Rectal smooth muscle tissue (tissue), 1 donor: Measurements from ENCODE around the gene PCDHGC3.
A peak's percentile ranks its signal among the peaks of the same experiment; 100 is the strongest.

Experiments used
- H3K27ac ChIP-seq: one replicate; pipeline ENCODE4 v1.7.0; 2013; ENCODE audit warnings: low read depth, low read length, inconsistent platforms
- H3K27me3 ChIP-seq: one replicate; pipeline ENCODE4 v1.7.0; 2013; ENCODE audit warnings: low read length; ENCODE audit not compliant: control insufficient read depth, insufficient read depth
- H3K36me3 ChIP-seq: one replicate; pipeline ENCODE4 v1.7.0; 2013; ENCODE audit warnings: low read length; ENCODE audit not compliant: control insufficient read depth, insufficient read depth
- H3K4me1 ChIP-seq: one replicate; pipeline ENCODE4 v1.7.0; 2013; ENCODE audit warnings: low read length; ENCODE audit not compliant: control insufficient read depth, insufficient read depth
- H3K4me3 ChIP-seq: one replicate; pipeline ENCODE4 v1.7.0; 2013; ENCODE audit warnings: low read length
- H3K9ac ChIP-seq: one replicate; pipeline ENCODE4 v1.7.0; 2013; ENCODE audit warnings: low read length

The PCDHGC3 gene

DNA sequence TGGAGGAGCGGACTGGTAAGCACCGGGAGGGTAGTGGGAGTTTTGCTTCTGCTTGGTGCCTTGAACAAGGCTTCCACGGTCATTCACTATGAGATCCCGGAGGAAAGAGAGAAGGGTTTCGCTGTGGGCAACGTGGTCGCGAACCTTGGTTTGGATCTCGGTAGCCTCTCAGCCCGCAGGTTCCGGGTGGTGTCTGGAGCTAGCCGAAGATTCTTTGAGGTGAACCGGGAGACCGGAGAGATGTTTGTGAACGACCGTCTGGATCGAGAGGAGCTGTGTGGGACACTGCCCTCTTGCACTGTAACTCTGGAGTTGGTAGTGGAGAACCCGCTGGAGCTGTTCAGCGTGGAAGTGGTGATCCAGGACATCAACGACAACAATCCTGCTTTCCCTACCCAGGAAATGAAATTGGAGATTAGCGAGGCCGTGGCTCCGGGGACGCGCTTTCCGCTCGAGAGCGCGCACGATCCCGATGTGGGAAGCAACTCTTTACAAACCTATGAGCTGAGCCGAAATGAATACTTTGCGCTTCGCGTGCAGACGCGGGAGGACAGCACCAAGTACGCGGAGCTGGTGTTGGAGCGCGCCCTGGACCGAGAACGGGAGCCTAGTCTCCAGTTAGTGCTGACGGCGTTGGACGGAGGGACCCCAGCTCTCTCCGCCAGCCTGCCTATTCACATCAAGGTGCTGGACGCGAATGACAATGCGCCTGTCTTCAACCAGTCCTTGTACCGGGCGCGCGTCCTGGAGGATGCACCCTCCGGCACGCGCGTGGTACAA, 556 bp downstream of the PCDHGC3 start:
- Histone ChIP-seq H3K9ac (peak overlapping the region; percentile 64), H3K27me3 (no peaks in the 10 kb centered on the region), H3K36me3 (no peaks in the 10 kb centered on the region), H3K4me3 (peak overlapping the region; percentile 97), H3K4me1 (peaks cover 26% of the 10 kb centered on the region), H3K27ac (peak overlapping the region; percentile 91)

DNA sequence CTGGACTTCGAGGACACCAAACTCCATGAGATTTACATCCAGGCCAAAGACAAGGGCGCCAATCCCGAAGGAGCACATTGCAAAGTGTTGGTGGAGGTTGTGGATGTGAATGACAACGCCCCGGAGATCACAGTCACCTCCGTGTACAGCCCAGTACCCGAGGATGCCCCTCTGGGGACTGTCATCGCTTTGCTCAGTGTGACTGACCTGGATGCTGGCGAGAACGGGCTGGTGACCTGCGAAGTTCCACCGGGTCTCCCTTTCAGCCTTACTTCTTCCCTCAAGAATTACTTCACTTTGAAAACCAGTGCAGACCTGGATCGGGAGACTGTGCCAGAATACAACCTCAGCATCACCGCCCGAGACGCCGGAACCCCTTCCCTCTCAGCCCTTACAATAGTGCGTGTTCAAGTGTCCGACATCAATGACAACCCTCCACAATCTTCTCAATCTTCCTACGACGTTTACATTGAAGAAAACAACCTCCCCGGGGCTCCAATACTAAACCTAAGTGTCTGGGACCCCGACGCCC, 1.3 kb downstream of the PCDHGC3 start:
- peaks cover 26% of the 10 kb centered on the region for H3K4me1 ChIP-seq
- H3K9ac ChIP-seq: no peak overlapping the region
- peak overlapping the region; percentile 91 for H3K27ac ChIP-seq
- H3K36me3 ChIP-seq: no peaks in the 10 kb centered on the region
- no peaks in the 10 kb centered on the region for H3K27me3 ChIP-seq
- H3K4me3 ChIP-seq: peak overlapping the region; percentile 97

DNA sequence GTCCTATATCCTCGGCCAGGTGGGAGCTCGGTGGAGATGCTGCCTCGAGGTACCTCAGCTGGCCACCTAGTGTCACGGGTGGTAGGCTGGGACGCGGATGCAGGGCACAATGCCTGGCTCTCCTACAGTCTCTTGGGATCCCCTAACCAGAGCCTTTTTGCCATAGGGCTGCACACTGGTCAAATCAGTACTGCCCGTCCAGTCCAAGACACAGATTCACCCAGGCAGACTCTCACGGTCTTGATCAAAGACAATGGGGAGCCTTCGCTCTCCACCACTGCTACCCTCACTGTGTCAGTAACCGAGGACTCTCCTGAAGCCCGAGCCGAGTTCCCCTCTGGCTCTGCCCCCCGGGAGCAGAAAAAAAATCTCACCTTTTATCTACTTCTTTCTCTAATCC, 2.0 kb downstream of the PCDHGC3 start:
- peak overlapping the region; percentile 97 for H3K4me3 ChIP-seq
- H3K9ac ChIP-seq: no peak overlapping the region
- H3K27ac ChIP-seq: no peak overlapping the region
- H3K27me3 ChIP-seq: no peaks in the 10 kb centered on the region
- H3K4me1 ChIP-seq: peaks cover 26% of the 10 kb centered on the region
- no peaks in the 10 kb centered on the region for H3K36me3 ChIP-seq

- no peaks in the 10 kb centered on the region for H3K36me3 ChIP-seq
- H3K27me3 ChIP-seq: no peaks in the 10 kb centered on the region
- H3K4me3 ChIP-seq: peak overlapping the region; percentile 97
- peaks cover 26% of the 10 kb centered on the region for H3K4me1 ChIP-seq
- H3K9ac ChIP-seq: peak overlapping the region; percentile 4
- no peak overlapping the region for H3K27ac ChIP-seq
These were observed 2.7 kb downstream of the PCDHGC3 start for GRCh38 chr5:141478321-141478945.

- peaks cover 31% of the 10 kb centered on the region for H3K4me1 ChIP-seq
- no peak overlapping the region for H3K27ac ChIP-seq
- H3K4me3 ChIP-seq: no peak overlapping the region
These were observed 4.0 kb downstream of the PCDHGC3 start for GRCh38 chr5:141479776-141480175.

DNA sequence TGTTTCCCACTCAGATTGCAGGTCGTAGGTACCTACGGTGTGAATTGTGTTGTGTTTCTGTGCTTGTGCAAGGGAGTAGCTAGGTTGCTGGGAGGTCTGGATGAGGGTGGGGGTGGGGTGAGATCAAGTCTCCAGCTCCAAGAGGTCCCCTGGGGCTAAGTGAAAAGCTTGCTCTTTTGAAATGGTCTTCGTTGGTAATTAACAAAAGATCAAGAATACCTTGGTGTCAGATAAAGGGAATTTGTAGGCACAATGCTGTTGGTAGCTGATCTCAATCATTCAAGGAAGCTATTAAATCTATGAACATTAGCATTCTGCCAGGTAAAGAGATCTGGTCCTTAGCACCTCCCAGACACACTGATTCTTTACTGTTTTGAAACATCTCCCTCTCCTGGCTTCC, 8.1 kb downstream of the PCDHGC3 start:
- Histone ChIP-seq H3K27me3 (no peaks in the 10 kb centered on the region), H3K36me3 (no peaks in the 10 kb centered on the region), H3K4me1 (peaks cover 19% of the 10 kb centered on the region), H3K4me3 (no peak overlapping the region), H3K9ac (no peak overlapping the region), H3K27ac (no peak overlapping the region)

More at GRCh38 chr5:141479776-141480175, 4.0 kb downstream of the PCDHGC3 start:
- Histone ChIP-seq H3K36me3 (no peaks in the 10 kb centered on the region), H3K9ac (no peak overlapping the region), H3K27me3 (no peaks in the 10 kb centered on the region)

- H3K27ac ChIP-seq: no peak overlapping the region
- H3K4me3 ChIP-seq: peak overlapping the region; percentile 58
- H3K4me1 ChIP-seq: peaks cover 20% of the 10 kb centered on the region
- no peak overlapping the region for H3K9ac ChIP-seq
- H3K27me3 ChIP-seq: no peaks in the 10 kb centered on the region
- H3K36me3 ChIP-seq: no peaks in the 10 kb centered on the region
These were observed 8.5 kb downstream of the PCDHGC3 start for GRCh38 chr5:141484310-141484640.

DNA sequence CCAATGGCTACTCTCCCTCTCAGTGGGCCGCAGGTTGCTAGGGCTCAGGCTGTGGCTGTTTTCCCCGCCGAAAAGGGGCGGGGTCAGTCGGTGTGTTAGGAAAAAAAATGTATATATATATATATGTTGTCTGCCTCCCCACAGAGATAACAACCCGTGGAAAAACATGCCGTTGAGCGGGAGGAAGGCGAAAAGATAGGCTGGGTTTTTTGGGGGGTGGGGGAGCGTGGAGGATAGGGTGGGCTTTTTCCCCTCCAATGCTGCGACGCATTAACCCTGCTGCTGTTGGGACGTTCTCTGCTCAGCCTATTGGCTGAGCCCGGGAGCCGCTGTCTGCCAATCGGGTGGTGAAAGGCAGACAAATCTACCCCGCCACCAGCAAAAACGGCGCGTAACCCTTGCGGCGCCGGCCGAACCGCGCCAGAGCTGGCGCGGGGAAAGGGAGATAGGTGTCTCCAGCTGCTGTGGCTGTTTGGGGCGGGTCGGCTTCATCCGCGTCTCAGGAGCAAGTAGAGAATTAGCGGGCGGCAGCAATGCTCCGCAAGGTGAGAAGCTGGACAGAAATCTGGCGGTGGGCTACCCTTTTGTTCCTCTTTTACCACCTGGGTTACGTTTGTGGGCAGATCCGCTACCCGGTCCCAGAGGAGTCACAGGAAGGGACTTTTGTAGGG, 9.0 kb downstream of the PCDHGC3 start, which contains the start of gene PCDHGC4:
Gene PCDHGC4 (plus strand): TSS at position 390 of the 671 bp plus-strand sequence. CDS start 144 bp downstream, at position 534.
- H3K9ac ChIP-seq: no peak within 1 kb of the TSS
- H3K36me3 ChIP-seq: no peaks in the 10 kb centered on the region

GRCh38 chr5:141485321-141486055, 9.7 kb downstream of the PCDHGC3 start:
- Histone ChIP-seq H3K4me3 (peak overlapping the region; percentile 58), H3K27ac (no peak overlapping the region), H3K4me1 (peaks cover 15% of the 10 kb centered on the region), H3K36me3 (no peaks in the 10 kb centered on the region), H3K9ac (no peak overlapping the region), H3K27me3 (no peaks in the 10 kb centered on the region)

More for the DNA sequence above, 9.0 kb downstream of the PCDHGC3 start, which contains the start of gene PCDHGC4:
- H3K4me1 ChIP-seq: peaks cover 16% of the 10 kb centered on the region
- peak within 1 kb of the TSS; percentile 58 for H3K4me3 ChIP-seq
- no peaks in the 10 kb centered on the region for H3K27me3 ChIP-seq
- no peak within 1 kb of the TSS for H3K27ac ChIP-seq

- H3K4me3 ChIP-seq: no peak overlapping the region
- peaks cover 15% of the 10 kb centered on the region for H3K4me1 ChIP-seq
- peaks cover 2% of the 10 kb centered on the region for H3K36me3 ChIP-seq
- H3K9ac ChIP-seq: no peak overlapping the region
- H3K27ac ChIP-seq: no peak overlapping the region
- H3K27me3 ChIP-seq: no peaks in the 10 kb centered on the region
These were observed 10.3 kb downstream of the PCDHGC3 start for GRCh38 chr5:141486091-141486490.

- Histone ChIP-seq H3K9ac (no peak overlapping the region), H3K4me1 (peaks cover 15% of the 10 kb centered on the region), H3K4me3 (no peak overlapping the region), H3K27me3 (no peaks in the 10 kb centered on the region), H3K36me3 (peaks cover 2% of the 10 kb centered on the region), H3K27ac (no peak overlapping the region)
These were observed 11.4 kb downstream of the PCDHGC3 start for GRCh38 chr5:141487131-141487530.
